ENCODE data around the gene KLHL18.
A peak's percentile ranks its signal among the peaks of the same experiment; 100 is the strongest.
"Not testable (repeated sequence)": the region's sequence is repeated elsewhere in the genome, so short reads cannot be mapped to it uniquely, and the experiment has no call there.

KLHL18 gene

DNA sequence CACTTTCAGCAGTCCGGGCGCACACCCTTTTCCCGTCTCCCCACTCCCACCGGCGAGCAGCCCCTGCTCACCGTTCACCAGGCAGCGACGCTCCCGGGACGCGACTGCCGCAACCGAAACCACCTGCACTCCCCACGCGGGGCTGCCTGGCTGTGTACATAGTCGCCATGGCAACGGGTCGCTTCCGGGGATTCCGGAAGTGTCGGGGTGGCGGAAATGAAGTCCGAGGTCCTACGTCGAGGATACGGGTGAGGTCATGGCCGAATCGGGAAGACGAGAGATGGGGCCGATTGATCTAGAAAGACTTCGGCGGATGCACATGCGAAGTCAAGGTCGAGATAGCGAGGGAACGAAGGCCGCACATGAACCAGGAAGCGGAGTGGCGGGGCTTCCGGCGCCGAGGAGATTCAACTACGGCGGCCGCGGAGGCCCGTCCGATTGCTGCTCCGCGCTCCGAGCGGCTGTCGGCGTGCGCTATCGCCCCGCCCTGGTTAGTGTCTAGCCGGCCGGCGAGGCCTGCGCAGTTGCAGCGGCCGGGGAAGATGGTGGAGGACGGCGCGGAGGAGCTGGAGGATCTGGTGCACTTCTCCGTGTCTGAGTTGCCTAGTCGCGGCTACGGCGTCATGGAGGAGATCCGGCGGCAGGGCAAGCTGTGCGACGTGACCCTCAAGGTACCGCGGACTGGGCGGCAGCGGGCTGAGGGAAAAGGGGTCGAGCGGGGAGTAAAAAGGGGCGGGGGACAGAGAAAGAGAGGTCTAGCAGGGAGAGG is at the start of gene KLHL18, which contains the start of gene KIF9:
TSS of gene KLHL18 (plus strand) at position 521 of the 769 bp plus-strand sequence. CDS start at position 543, 22 bp downstream.
TSS of gene KIF9 (minus strand) at position 376 of the 769 bp plus-strand sequence. CDS start 5,425 bp downstream, outside the sequence.
- DNase-seq, result peak; percentile 77

DNA sequence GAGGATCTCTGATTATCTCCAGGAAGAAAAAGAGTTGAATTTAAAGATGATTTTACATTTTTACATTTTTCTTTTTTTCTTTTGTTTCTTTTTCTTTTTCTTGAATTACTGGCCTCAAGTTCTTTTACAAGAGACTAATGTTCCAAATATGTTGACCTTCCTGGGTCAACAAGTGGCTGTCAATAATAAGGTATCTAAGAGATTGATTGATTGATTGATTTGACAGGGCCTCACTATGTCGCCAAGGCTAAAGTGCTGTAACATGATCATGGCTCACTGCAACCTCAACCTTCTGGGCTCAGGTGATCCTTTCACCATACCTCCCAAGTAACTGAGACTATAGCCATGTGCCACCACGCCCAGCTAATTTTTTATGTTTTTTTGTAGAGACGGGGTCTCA is 44.7 kb upstream of the KLHL18 start:
- no peak for DNase-seq

DNA sequence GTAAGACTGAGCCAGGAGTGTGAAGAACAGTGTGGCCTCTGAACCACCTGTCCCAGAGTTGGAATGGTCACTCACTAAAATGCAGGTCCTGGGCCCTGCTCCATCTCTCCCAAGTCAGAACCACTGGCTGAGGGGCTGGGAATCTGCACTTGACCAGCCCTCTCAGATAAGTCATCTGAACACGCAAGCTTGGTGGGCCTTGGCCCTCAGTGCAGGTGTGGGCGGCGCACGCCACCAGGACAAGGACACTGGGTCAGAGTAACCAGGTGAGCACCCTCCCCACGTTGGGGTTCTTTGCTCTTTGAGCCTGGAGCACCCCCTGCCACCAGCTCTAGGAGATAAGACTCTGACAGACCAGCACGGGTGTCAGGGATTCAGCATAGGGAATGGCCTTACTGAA is 42.8 kb upstream of the KLHL18 start:
- DNase-seq, result no peak

DNA sequence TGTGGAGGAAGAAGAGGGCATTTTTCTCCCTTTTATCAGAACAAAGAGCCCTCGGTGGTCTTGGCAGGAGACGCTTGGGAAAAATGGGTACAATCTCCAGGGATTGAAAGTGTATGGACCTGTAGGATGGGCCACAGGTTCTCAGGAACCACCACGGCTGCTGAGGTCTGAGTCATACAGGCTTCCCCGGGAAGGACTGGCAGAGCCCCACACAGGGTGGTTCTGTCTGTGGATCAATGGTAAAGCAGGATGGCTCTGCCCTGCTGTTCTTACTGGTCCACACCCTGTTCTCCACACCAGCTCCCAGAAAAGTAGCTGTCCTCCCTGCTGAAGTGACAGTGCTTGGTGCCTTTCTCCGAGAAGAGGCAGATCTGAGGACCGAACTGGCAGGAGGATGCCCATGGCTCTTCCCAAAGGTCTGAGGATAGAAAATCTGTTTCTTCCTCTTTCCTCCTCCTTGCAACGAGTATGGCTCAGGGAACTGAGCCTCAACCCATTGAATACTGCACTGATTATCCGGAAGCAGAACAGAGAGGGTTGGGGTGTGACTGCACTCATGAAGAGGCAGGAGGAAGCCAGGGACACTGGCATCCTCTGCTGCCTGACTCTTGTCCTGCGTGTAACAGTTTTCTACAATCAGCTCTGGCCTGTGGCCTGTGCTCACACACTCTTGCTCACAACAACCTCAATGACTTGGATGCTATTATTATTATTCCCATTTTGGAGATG is 39.2 kb upstream of the KLHL18 start:
- no peak for DNase-seq

DNA sequence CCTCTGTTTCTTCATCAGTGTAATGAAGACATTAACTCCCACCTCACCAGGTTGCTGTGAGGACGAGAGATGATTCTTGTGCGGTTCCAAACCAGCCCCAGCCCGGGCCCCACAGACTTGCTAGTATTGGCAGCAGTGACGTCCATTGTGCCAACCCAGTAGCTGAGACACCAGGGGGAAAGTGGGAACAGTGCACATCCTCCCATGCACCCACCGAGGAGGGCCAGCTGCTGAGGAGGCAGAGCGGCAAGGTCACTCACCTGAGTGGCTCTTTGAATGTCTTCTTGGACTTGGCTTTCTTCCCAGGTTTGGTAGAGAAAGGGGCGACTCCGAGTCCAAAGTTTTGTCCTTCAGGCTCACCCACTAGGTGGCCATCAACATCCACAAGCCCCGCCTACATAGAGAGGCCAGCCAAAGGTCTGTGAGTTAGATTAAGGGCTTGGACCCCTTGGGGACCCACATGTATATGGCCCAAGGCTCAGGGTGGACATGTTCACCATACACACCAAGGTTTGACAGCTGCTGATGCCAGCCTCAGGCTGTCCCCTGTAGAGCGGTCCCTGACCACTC is 38.1 kb upstream of the KLHL18 start:
- DNase-seq, result no peak

DNA sequence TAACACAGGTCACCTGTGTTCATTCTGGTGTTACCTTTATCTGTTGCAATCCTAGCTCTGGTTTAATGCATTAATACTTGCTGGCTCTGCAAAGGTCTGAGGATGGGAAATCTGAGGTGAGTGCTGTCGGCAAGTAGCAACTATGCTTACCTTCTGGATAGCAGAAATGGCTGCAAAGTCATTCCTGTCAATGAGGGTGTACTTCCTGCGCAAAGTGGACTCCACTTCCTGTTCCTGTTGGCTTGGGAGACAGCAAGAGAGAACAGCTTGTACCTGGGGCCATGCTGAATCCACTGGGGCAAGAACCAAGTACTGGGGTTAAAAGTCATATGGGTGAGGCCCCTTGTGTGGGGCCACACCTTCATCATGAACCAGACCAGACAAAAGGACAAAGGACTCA is 37.5 kb upstream of the KLHL18 start:
- DNase-seq, result no peak

DNA sequence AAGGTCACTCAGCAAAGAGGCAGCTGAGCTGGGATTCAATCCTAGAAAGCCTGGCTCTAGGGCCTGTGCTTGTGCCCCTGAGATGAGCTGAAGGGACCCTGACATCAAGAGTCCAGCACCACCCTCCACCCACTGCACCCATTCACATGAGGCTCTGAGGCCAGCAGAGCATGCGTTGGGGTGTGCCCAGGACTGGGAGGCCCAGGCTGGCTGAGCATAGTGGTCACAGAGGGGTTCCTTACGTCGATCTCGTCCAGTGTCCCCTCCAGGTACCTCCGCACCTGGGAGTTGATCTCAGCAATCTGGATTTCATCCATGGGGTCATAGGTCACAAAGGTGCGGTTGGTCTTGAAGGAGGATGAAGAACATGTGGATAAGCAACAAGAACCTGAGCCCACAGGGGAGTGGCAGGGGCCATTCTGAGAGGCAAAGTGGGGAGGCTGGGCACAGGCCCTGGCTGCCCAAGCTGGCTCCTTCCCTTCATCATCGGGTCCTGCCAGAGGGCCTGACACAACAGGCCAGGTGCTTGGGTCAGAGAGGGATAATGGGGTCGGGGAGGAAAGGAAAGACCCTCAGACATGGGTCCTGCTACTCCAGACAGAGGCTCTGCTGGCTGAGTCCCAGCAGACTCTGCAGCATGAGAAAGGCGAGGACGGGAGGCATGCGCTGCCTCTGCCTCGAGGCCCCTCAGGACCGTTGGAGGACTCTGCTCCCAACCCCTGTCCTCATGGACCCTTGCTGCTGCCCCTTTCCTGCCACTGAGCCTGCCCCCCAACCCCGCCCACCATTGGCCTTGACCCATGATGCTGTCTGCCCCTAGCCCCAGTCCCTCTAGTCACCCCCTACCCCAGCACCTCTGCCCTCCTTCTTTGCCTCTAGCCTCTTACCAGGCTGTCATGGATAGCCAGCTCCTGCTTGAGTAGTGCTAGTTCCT is 35.3 kb upstream of the KLHL18 start:
- DNase-seq, result no peak

DNA sequence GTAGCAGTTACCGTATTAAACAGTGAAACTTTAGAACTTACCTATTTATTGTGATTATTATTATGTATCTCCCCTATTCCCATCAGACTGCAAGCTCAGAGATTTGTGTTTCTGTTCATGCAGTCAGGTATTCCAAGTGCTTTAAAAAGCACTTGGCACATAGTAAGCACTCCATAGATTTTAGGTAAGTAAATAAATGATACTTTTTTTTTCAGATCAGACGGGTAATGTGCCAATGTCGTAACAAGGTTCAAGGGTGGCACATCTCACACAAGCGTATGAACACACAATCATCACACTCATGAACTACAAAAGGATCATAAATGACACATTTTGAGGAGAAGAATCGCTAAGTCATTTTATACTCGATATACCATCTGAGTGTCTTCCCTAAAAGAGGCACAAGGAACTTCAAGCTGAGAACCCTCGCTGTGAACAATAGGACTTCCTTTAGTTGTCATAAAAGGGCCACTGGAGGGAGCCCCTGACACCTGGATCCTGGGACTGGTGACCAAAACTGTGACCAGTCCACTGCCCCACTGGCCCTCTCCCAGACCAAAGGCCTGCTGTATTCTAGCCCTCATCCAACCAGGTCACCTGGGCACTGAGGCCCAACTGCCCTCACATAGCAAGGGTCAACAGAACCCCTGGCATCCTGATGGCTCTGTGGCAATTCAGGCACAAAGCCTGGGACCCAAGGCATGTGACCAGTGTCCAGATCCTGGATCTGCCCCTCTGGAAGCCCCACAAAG is 32.3 kb upstream of the KLHL18 start:
- no peak for DNase-seq

DNA sequence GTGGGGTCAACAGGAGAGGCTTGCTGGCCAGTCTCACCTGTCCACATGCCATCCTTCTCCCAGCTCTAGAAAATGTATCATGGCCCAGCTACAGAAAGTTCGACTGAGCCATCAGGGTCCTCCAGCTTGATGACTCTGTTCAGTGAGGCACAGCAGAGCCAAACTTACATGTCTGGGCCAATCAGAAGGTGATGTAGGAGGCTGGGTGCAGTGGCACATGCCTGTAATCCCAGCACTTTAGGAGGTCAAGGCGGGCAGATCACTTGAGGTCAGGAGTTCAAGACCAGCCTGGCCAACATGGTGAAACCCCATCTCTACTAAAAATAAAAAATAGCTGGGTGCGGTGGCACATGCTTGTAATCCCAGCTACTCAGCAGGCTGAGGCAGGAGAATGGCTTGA is 31.7 kb upstream of the KLHL18 start:
- DNase-seq, result not testable (repeated sequence)

DNA sequence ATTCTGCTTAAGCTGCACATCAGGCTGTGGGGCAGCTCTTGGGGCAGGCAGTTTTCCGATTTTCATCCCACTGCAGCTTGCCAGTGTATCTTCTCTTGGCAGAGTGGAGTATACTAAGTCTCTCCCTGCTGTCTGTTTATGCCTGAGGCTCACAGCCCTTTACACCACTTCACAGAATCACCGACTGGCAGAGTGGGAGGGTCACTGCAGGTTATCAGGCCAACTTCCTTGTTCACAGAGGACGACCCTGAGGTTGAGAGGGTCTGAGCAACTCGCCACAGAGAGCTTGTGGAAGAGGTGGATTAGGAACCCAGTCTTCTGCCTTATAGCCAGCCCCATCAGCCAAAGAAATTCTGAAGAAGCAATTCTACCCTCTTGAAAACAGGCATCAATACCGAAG is 31.1 kb upstream of the KLHL18 start:
- no peak for DNase-seq

DNA sequence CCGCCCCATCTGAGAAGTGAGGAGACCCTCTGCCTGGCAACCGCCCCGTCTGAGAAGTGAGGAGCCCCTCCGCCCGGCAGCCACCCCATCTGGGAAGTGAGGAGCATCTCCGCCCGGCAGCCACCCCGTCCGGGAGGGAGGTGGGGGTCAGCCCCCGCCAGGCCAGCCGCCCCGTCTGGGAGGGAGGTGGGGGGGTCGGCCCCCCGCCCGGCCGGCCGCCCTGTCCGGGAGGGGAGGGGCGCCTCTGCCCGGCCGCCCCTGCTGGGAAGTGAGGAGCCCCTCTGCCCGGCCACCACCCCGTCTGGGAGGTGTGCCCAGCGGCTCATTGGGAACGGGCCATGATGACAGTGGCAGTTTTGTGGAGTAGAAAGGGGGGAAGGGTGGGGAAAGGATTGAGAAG is 26.4 kb upstream of the KLHL18 start:
- DNase-seq, result not testable (repeated sequence)

DNA sequence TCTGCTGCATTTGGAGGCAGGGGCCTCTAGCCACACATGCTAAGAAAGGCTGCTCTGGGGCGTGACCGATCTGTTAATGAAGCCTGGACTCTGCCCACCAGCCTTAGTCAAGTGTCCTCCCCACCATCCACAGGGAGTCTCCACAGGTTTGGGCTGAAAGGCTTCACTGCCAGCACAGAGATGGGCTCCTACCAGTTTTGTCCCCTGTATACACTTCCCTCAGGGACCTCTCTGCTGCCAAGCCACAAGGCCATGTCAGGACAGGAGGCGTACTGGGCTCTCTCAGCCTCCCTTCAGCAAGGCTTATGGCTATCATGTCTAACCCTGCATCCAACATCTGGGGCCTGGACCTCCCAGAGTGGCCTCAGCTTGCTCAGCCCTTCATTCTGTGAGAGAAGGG is 23.6 kb upstream of the KLHL18 start:
- DNase-seq, result no peak

DNA sequence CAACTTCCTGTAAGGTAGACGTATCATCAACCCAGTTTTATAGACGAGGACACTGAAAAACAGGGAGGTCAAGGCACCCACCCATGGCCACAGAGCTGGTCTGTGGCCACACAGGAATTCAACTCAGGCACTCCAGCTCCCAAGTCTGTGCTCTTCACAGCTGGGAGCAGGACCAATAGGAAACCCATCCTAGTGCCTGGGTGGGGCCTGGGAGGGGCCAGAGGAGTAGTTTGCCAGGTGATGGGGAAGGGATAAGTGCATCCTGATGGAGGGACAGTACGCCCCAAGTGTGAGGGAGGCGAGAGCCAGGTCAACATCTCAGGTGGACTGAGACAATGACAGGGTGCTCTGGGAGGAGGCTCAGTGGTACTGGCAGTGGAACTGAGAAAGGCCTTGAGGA is 22.1 kb upstream of the KLHL18 start:
- DNase-seq, result no peak

DNA sequence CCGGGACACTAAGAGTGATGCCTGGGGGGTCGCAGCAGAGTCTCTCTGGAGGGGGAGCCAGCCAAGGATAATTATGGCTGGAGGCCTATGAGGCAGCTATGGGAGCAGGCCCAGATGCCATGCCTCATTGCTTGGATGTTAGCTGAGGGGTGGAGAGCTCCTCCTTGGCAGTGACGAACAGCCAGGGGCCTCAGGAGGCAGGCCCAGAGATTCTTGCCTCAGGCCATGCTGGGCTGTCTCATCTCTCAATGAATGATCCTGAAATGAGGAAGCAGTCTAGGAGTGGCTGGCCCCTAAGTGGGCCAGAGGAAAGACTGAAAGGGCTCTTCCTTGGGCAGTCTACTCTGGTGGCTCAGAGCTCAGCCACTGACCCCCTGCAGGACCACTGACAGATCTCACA is 21.4 kb upstream of the KLHL18 start:
- DNase-seq, result no peak

DNA sequence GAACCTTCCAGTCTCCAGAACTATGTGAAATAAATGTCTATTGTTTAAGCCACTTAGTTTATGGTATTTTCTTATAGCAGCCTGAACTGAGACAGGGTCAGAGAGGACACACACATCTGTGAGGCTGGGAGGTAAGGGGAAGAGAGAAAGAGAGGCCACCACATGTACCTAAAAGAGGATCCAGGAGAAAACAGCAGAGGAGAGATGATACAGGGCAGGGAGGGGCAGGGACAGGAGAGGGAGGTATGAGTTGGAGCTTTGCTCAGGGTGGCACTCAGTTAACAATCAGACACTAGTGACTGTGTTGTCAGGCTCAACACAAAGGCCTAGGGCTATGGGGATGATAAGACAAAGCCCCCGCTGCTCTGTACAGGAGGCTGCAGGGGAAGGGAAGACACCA is 17.7 kb upstream of the KLHL18 start:
- DNase-seq, result no peak

DNA sequence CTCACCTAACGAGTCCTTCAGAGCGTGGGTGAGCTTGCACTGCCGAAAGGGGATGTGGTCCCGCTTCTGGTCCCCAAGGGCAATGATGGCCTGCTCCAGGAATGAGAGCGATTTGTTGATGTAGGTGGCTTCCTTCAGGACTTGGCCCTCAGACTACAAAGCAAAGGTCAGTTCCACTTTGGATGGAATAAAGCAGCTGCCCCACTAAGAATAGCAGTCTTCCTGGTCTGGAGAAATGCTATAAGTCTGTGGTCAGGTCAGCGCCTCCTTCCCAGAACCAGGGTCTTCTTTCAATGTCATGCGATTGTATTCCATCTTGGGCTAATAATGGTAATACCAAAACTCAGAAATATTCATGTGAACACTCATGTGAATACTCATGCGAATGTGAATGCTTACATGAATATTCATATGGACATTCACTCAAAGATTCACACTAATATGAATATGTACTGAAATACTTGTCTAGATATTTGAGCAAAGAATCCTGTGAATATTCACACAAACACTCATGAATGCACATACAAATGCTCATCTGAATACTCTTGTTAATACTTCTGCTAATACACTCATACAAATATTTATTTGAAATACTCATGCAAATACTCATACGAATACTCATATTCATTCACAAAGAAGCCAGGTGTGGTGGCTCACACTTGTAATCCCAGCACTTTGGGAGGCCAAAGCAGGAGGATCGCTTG is 16.9 kb upstream of the KLHL18 start:
- DNase-seq, result no peak

DNA sequence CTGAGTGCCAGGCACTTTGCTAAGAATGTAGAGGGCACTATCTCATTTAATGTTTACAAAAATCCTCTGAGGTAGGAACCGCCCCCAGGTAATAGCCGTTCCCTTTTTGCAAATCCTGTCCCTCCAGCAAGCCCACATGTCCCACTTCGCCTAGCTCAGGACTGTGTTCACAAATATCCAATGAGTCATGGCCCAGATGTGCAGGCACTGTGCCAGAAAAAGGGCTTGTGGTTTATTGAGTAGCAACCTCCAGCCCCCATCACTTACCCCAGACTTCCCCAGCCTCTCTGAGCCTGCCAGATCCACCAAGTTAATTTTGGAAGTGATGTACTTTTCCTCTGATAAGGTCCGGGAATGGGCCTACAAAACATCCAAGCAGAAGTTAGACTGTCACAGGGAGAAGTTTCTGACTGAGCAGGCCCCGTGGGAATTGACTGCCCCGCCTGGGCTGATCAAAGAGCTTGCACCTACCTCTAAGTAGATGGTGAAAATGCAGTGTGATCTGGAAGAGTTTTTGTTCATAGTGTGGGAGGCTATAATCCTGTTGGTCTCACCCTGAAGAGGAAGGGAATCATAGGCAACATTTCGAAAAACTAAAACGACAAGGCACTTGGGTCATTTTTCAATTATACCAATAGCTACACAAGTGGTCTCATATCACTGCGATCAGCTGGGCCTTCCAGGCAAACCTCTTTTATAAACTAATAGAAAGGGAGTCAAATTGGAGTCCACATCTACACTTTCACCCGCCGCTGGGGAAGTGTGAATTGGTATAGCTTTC is 15.8 kb upstream of the KLHL18 start:
- DNase-seq, result no peak

DNA sequence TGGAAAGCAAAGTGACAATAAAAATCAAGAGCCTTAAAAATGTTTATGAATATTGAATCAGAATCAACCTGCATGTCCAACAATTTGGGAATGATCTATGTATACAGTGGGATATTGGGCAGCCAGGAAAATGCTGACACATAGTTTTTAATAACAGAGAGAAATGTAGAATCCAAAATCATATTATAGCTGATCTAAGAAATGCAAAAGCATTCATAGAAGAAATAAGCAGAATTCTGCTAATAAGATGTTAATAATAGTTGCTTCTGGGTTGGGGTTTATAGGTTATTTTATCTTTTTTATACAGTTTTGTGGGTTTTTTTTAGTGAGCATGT is 15.3 kb upstream of the KLHL18 start:
- DNase-seq, result no peak

DNA sequence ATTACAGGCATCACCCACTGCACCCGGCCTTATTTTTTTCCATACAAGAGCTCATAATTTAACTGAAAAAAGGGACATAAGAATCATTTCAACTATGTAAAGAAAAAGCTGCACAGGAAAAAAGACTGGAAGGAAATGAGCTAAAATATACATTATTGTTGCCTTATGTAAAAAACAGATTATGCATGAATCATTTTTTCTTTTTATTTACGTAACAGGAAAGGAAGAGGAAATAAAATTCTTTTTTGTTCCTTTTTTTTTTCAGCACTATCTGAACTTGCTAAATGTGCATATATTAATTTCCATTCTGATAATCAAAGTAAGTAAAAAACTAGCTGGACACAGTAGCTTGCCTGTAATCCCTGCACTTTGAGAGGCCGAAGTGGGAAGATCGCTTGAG is 12.2 kb upstream of the KLHL18 start:
- no peak for DNase-seq

DNA sequence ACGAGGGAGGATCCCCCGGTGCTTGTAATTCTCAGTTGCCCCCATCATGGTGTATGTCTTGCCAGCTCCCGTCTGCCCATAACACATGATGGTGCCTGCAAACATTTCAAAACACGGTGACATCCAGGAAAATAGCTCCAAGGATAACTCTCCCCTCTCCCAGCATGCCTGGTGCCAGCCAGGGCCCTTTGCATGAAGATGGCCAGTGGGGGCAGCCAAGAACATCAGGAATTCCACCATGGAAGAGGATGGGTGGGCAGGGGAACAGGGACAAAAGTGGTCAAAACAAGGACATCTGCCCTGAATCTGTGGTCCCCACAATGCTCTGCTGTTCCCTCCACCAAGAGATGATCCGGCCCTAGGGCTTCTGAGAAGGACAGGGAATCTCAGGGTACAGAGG is 9.2 kb upstream of the KLHL18 start:
- no peak for DNase-seq

DNA sequence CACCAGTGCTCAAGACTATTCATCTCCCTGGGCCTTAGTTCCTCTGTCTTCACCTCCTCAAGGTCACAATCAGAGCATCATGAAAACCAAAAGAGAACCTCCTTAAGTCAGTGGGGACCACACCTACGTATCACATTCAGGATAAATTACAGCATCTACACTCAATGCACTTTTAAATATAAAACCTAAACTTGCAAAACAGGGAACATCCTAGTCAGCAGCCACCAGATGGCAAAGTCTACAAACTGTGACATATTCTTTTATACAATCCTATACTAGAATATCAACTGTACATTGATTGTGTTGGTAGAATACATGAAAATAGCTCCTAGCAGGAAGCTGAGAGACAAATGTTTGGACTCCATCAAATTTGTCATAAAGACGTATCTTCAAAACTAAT is 8.1 kb upstream of the KLHL18 start:
- DNase-seq, result no peak

Measured in DMS 273 treated with DMSO at 0.1 percent for 48 hours (cell line).